Measurements from ENCODE around the gene CDH4. TPM values are rescaled to one million over a fixed set of nuclear protein-coding genes. Genes with fewer than 3 reads are reported as not detected.

The CDH4 gene
- total RNA-seq, 2 donors from 2014 or later, result 0.07 to 0.94 TPM

DNA sequence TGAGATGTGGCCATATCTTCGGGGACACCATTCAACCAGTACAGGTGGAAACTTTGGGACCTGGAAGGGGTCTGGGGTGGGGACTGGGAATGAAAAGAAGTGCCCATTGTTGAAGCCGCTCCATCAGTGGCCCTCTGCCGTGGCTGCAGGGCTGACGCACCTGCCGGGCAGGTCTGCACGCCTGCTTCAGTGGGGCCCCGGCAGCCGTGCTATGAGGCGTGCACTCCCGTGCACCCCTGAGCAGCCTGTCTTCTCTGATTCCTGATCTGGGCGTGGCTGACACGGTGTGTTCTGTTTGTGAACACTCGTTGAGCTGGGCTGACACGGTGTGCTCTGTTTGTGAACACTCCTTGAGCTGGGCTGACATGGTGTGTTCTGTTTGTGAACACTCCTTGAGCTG is 657.8 kb downstream of the CDH4 start:
- no peak overlapping the region for H3K4me3 ChIP-seq
- no peaks in the 10 kb centered on the region for H3K36me3 ChIP-seq
- no peak for DNase-seq (ENCODE audit: low spot score)
- TF ChIP-seq, protein P1, sequence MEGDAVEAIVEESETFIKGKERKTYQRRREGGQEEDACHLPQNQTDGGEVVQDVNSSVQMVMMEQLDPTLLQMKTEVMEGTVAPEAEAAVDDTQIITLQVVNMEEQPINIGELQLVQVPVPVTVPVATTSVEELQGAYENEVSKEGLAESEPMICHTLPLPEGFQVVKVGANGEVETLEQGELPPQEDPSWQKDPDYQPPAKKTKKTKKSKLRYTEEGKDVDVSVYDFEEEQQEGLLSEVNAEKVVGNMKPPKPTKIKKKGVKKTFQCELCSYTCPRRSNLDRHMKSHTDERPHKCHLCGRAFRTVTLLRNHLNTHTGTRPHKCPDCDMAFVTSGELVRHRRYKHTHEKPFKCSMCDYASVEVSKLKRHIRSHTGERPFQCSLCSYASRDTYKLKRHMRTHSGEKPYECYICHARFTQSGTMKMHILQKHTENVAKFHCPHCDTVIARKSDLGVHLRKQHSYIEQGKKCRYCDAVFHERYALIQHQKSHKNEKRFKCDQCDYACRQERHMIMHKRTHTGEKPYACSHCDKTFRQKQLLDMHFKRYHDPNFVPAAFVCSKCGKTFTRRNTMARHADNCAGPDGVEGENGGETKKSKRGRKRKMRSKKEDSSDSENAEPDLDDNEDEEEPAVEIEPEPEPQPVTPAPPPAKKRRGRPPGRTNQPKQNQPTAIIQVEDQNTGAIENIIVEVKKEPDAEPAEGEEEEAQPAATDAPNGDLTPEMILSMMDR (IDR thresholded peaks at IDR 0.05), result no peak
- no peaks in the 10 kb centered on the region for H3K27me3 ChIP-seq
- no peaks in the 10 kb centered on the region for H3K9me3 ChIP-seq
- no peaks in the 10 kb centered on the region for H3K4me1 ChIP-seq
- H3K27ac ChIP-seq, result no peak overlapping the region

DNA sequence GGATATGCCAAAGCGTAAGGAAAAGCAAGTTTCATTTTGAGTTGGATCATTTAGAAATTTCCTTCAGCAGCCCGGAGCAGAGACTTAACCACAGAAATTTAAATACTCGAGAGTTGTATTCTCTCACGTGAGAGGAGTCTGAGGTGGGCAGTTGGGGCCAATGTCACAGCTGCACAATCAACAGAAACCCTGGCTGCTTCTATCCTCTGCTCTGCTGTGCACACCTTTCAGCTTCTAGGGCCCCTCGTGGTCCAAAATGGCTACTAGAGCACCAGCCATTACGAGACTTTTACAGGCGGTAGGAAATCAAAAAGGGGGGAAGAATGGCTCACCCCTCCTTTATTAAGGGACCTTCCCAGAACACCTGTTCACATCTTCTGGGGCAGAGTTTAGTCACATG is 659.8 kb downstream of the CDH4 start:
- TF ChIP-seq, protein P1 (IDR thresholded peaks at IDR 0.05), result no peak
- H3K36me3 ChIP-seq, result no peaks in the 10 kb centered on the region
- no peak overlapping the region for H3K4me3 ChIP-seq
- no peak for DNase-seq (ENCODE audit: low spot score)
- H3K4me1 ChIP-seq, result no peaks in the 10 kb centered on the region
- H3K9me3 ChIP-seq, result no peaks in the 10 kb centered on the region
- H3K27ac ChIP-seq, result no peak overlapping the region
- H3K27me3 ChIP-seq, result no peaks in the 10 kb centered on the region

DNA sequence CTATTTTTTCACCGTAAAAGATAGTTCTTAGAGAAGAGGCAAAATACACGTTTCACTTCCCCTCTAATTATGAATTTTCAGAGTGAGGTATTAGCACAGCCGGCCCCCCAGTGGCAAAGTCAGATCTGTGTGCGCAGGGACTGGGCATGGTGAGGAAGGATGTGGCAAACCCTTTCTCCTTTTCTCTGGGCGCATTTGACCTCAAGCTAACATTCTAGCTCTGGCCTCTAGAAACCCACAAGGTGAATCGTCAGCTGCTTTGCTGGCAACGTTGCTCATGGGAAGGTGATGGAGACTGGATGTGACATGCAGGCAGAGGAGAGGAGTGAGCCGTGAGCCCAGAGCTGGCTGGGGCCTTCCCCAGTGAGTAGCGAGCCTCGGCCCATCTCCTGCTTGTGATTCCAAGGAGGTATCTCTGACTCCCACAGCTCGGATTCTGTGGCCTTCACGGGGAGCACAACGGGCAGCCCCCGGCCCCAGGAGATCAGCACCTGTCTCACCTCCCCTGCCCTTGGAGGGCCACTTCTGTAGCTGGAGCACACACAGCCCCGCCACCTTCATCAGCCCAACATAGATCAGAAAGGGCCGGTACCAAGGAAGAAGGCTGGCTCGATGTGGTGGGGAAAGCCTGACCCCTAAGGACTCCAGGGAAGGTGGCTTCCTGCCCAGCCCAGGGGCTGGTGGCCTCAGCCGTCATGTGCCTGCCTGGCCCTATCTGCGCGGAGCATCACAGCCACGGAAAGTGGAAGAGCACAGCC is 660.8 kb downstream of the CDH4 start:
- DNase-seq (ENCODE audit: low spot score), result no peak
- TF ChIP-seq, protein P1 (IDR thresholded peaks at IDR 0.05), result no peak
- Histone ChIP-seq H3K36me3 (no peaks in the 10 kb centered on the region), H3K4me1 (no peaks in the 10 kb centered on the region), H3K27ac (no peak overlapping the region), H3K4me3 (no peak overlapping the region), H3K27me3 (no peaks in the 10 kb centered on the region), H3K9me3 (no peaks in the 10 kb centered on the region)

DNA sequence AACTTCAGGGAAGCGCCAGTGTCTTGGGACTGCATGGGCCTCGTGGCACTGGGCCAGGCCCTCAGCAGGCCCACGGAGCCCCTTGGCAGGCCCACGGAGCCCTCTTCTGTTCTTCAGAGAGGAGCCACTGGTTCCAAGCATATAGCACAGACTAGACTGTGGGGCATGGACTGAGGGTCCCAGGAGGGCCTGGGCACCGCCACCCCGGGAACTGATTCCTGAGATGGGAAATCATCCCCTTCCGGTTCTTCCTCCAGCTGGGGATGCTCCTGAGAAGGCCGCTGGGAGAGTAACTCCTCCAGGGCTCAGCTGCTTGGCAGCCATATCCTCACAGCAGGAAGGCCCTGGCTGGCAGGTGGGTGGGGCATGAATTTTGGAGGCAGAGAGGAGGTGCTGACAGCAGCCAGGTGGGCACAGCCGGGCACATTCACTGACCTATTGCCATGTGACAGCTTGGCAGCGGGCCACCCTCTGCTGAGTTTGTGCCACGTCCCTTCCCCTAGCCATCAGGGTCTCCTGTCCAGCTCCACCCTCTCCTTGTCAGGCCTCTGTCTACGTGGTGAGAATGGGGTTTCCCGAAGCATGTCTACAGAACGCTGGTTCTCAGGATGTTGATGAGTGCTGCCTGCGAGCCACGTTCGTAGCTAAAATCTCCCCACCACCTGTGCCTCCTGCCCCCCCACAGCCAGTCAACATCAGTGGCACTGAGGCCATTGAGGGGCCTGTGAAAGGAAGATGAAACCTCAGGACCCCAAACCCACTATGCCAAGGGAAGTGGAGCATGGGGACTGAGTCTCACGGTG is 661.6 kb downstream of the CDH4 start:
- TF ChIP-seq, protein P1 (IDR thresholded peaks at IDR 0.05), result no peak

DNA sequence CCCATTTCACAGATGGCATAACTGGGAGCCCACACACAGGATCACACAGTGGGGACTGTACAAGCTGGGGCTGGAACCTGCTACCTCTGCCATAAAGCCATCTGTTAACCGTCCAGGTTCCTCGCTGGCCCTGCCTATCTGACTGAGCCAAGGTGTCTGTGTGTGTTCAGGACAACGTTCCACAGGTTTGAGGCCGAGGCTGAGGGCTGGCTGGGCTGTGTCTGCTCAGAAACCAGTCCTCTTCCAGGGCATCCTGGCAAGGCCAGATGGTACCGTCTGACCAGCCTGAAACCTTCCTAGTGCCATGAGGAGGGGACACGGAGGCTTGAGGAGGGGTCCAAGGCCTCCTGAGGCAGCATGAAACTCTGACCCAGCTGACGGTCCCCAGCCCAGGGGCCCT is 663.0 kb downstream of the CDH4 start:
- TF ChIP-seq, protein P1 (IDR thresholded peaks at IDR 0.05), result no peak
- no peaks in the 10 kb centered on the region for H3K27me3 ChIP-seq
- no peak for DNase-seq (ENCODE audit: low spot score)
- H3K27ac ChIP-seq, result no peak overlapping the region
- H3K4me3 ChIP-seq, result no peak overlapping the region
- H3K4me1 ChIP-seq, result no peaks in the 10 kb centered on the region
- no peaks in the 10 kb centered on the region for H3K9me3 ChIP-seq
- no peaks in the 10 kb centered on the region for H3K36me3 ChIP-seq

More for the DNA sequence above, 661.6 kb downstream of the CDH4 start:
- Histone ChIP-seq H3K27ac (no peak overlapping the region), H3K9me3 (no peaks in the 10 kb centered on the region), H3K27me3 (no peaks in the 10 kb centered on the region), H3K4me3 (no peak overlapping the region), H3K4me1 (no peaks in the 10 kb centered on the region), H3K36me3 (no peaks in the 10 kb centered on the region)
- DNase-seq (ENCODE audit: low spot score), result no peak
